AG04450 (cell line): ENCODE data around the gene ARHGAP15. TPM values are rescaled to one million over a fixed set of nuclear protein-coding genes. Genes with fewer than 3 reads are reported as not detected.

Source experiments
- CTCF ChIA-PET: fragments of 300-600, 350-600 bp; formaldehyde crosslinking; extraction: SDS; loops from one replicate; lab custom pipeline; 2022; ENCODE audit warnings: antibody characterized with exemption, inconsistent platforms; lab: Charles Lee
- POLR2A ChIA-PET: fragments of 350-600 bp; formaldehyde crosslinking; extraction: SDS; loops from one replicate; lab custom pipeline; 2021; ENCODE audit warnings: antibody characterized with exemption, inconsistent platforms; lab: Yijun Ruan, JAX
- DNase-seq: peaks from one replicate; pipeline ENCODE4 v3.0.0-alpha.2; 2011; ENCODE audit warnings: low read depth, low spot score
- H3K27ac ChIP-seq: one replicate; pipeline ENCODE4 v1.5.1; 2012; ENCODE audit warnings: low read depth, low read length, control low read depth
- H3K27me3 ChIP-seq: one replicate; pipeline ENCODE4 v1.6.0; 2012; ENCODE audit warnings: low read length; ENCODE audit not compliant: control insufficient read depth, insufficient read depth
- H3K4me3 ChIP-seq: 2 replicates; pipeline ENCODE4 v1.5.1; 2011; ENCODE audit warnings: mild to moderate bottlenecking, low read depth, low read length, control low read depth
- H3K9me3 ChIP-seq: 2 replicates; pipeline ENCODE4 v1.5.1; 2012; ENCODE audit warnings: low read length; ENCODE audit not compliant: control insufficient read depth, insufficient read depth
- CTCF ChIP-seq: IDR thresholded peaks from 2 replicates; pipeline ENCODE4 v1.5.1; 2011; ENCODE audit warnings: low read depth, low read length, control low read depth, inconsistent platforms
- polyA plus RNA-seq: library from polyadenylated mRNA; depleted of rRNA; stranded (reverse); fragments of >200 nt; gene quantifications from 2 replicates; pipeline ENCODE4 v1.2.3, GENCODE V29; 2011

The ARHGAP15 gene
- polyA plus RNA-seq, 1 experiment = not detected

- no peak overlapping the region for H3K4me3 ChIP-seq
- H3K27ac ChIP-seq = no peak overlapping the region
- no peaks in the 10 kb centered on the region for H3K9me3 ChIP-seq
- ChIA-PET POLR2A (no interaction called here), CTCF (no interaction called here)
- TF ChIP-seq CTCF = no peak
- H3K27me3 ChIP-seq = no peaks in the 10 kb centered on the region
- no peak for DNase-seq
Observed at GRCh38 chr2:143480601-143481236, 351.5 kb downstream of the ARHGAP15 start.

GRCh38 chr2:143481237-143481623, 352.0 kb downstream of the ARHGAP15 start:
- CTCF ChIA-PET = no interaction called here
- Histone ChIP-seq H3K27ac (no peak overlapping the region), H3K27me3 (no peaks in the 10 kb centered on the region), H3K4me3 (no peak overlapping the region), H3K9me3 (no peaks in the 10 kb centered on the region)
- DNase-seq = no peak
- TF ChIP-seq CTCF = no peak
- POLR2A ChIA-PET = no interaction called here

GRCh38 chr2:143481733-143482132, 352.5 kb downstream of the ARHGAP15 start:
- Histone ChIP-seq H3K27me3 (no peaks in the 10 kb centered on the region), H3K27ac (no peak overlapping the region), H3K4me3 (no peak overlapping the region), H3K9me3 (no peaks in the 10 kb centered on the region)
- CTCF ChIA-PET = no interaction called here
- POLR2A ChIA-PET = no interaction called here
- DNase-seq = no peak
- TF ChIP-seq CTCF = no peak

GRCh38 chr2:143482316-143482715, 353.1 kb downstream of the ARHGAP15 start:
- no peak overlapping the region for H3K27ac ChIP-seq
- no peak for DNase-seq
- TF ChIP-seq CTCF = no peak
- no peaks in the 10 kb centered on the region for H3K9me3 ChIP-seq
- POLR2A ChIA-PET = no interaction called here
- no peak overlapping the region for H3K4me3 ChIP-seq
- CTCF ChIA-PET = no interaction called here
- H3K27me3 ChIP-seq = no peaks in the 10 kb centered on the region

GRCh38 chr2:143482771-143483170, 353.6 kb downstream of the ARHGAP15 start:
- CTCF ChIA-PET = no interaction called here
- DNase-seq = no peak
- Histone ChIP-seq H3K9me3 (no peaks in the 10 kb centered on the region), H3K27ac (no peak overlapping the region), H3K4me3 (no peak overlapping the region), H3K27me3 (no peaks in the 10 kb centered on the region)
- POLR2A ChIA-PET = no interaction called here
- no peak for TF ChIP-seq CTCF
